ENCODE data around the gene ACER2. TPM values are rescaled to one million over a fixed set of nuclear protein-coding genes. Genes with fewer than 3 reads are reported as not detected.
"Not testable (repeated sequence)": the region's sequence is repeated elsewhere in the genome, so short reads cannot be mapped to it uniquely, and the experiment has no call there.

Gene ACER2
- total and polyA plus RNA-seq, 2 of the 8 experiments (the other 6 are each of a cell fraction or from before 2014, with no cell fraction given): 7.4 to 8.8 TPM

DNA sequence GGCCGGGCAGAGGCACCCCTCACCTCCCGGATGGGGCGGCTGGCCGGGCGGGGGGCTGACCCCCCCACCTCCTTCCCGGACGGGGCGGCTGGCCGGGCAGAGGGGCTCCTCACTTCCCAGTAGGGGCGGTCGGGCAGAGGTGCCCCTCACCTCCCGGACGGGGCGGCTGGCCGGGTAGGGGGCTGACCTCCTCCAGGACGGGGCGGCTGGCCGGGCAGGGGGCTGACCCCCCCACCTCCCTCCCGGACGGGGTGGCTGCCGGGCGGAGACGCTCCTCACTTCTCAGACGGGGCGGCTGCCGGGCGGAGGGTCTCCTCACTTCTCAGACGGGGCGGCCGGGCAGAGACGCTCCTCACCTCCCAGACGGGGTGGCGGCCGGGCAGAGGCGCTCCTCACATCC is 24.9 kb downstream of the ACER2 start:
- H2BK5ac ChIP-seq (ENCODE audit: low read depth, low read length): not testable (repeated sequence)

More for the DNA sequence above, 24.9 kb downstream of the ACER2 start:
- H3K79me2 ChIP-seq (ENCODE audit: control insufficient read depth in 1 of 2, insufficient read depth in 2 of 2, low read length in 2 of 2); H4K91ac ChIP-seq (replicated peaks; ENCODE audit: insufficient read length, low read length); H3K79me1 ChIP-seq (ENCODE audit: low read depth, low read length); FAIRE-seq; H4K8ac ChIP-seq (ENCODE audit: extremely low read depth, insufficient read depth, low read length); CTCF ChIA-PET (ENCODE audit: partially characterized antibody); POLR2A ChIA-PET (ENCODE audit: partially characterized antibody); H3K4me2 ChIP-seq (ENCODE audit: insufficient read depth in 1 of 2, low read depth in 2 of 2, low read length in 2 of 2); H4K5ac ChIP-seq (ENCODE audit: insufficient read length, low read depth, low read length); H3K4me1 ChIP-seq (replicated peaks in 1 of 4; ENCODE audit: control insufficient read depth in 3 of 4, insufficient read depth in 4 of 4, low read length in 3 of 4); H3K23ac ChIP-seq (ENCODE audit: insufficient read length); DNase-seq (ENCODE audit: low read depth in 1 of 2, low spot score in 2 of 2); H3K4me3 ChIP-seq (ENCODE audit: extremely low read depth in 1 of 4, insufficient read depth in 2 of 4, low read depth in 3 of 4, low read length in 4 of 4); H2AFZ ChIP-seq (ENCODE audit: low read length); H3K23me2 ChIP-seq (ENCODE audit: low read depth, low read length); H3K56ac ChIP-seq (replicated peaks; ENCODE audit: insufficient read length, low read depth, low read length); H2BK120ac ChIP-seq (replicated peaks; ENCODE audit: low read depth, low read length); H2BK15ac ChIP-seq (ENCODE audit: low read length); H3K27ac ChIP-seq (ENCODE audit: low read depth, low read length); H3K27me3 ChIP-seq (replicated peaks in 1 of 4; ENCODE audit: control insufficient read depth in 3 of 4, extremely low read depth in 1 of 4, insufficient read depth in 3 of 4, low read length in 3 of 4); H3K14ac ChIP-seq (ENCODE audit: insufficient read length); H2BK20ac ChIP-seq (ENCODE audit: low read length); H3K4ac ChIP-seq (replicated peaks; ENCODE audit: insufficient read length, low read depth, low read length); H2BK12ac ChIP-seq (ENCODE audit: low read depth, low read length); H2AK5ac ChIP-seq (ENCODE audit: low read depth, low read length); H4K20me1 ChIP-seq (replicated peaks in 1 of 2; ENCODE audit: control insufficient read depth in 1 of 2, insufficient read depth in 2 of 2, low read length in 2 of 2); H3K9ac ChIP-seq (replicated peaks in 1 of 4; ENCODE audit: extremely low read depth in 1 of 4, low read depth in 3 of 4, low read length in 3 of 4); H3K18ac ChIP-seq (ENCODE audit: extremely low read depth, low read length): not testable (repeated sequence)
- WGBS, 2 experiments (ENCODE audit: extremely low coverage in 1 of 2, insufficient coverage in 1 of 2, insufficient read length in 1 of 2, insufficient replicate concordance in 2 of 2, low coverage in 1 of 2, low lambda C conversion rate in 2 of 2, missing lambda C conversion rate in 1 of 2): no CpG with 5 or more reads among the region's 35 CpGs
- Histone ChIP-seq H3K36me3 (ENCODE audit: control insufficient read depth in 2 of 4, insufficient read depth in 4 of 4, low read length in 3 of 4) (peaks cover 3 to 22% (median 11%) of the 10 kb centered on the region in 4 experiments; a peak in 6 of 8 replicates), H3K9me3 (ENCODE audit: insufficient read depth in 2 of 2, low read depth in 1 of 2, low read length in 1 of 2) (peaks cover 5 to 10% of the 10 kb centered on the region in 2 experiments; a peak in 2 of 4 replicates)

Data from H1 (cell line).